Gastrocnemius medialis (tissue), 4 donors: ENCODE measurements around the gene NOVA2. TPM values are rescaled to one million over a fixed set of nuclear protein-coding genes. Genes with fewer than 3 reads are reported as not detected.

Experiments
- ATAC-seq, 2 donors: fragments of 150-250 bp; one replicate each; pipeline ENCODE4 v1.9.1; 2016
- DNase-seq, 2 donors: peaks; one replicate each; pipeline ENCODE4 v3.0.0-alpha.2; 2019
- H3K27ac ChIP-seq, 4 donors: fragments of 200-600 bp; sonication (generic); 1 replicate in 1 of 4; 2 replicates in 3 of 4; pipeline ENCODE4 v1.5.1; 2016 to 2018; ENCODE audit warnings: mild to moderate bottlenecking in 2 of 4, moderate library complexity in 1 of 4
- H3K27me3 ChIP-seq, 3 donors: fragments of 200-600 bp; sonication (generic) in 2 of 3; 1 replicate in 1 of 3; 2 replicates in 2 of 3; pipeline versions ENCODE4 v1.5.1 to v1.6.0; 2016 to 2019; ENCODE audit warnings: mild to moderate bottlenecking in 1 of 3, moderate library complexity in 1 of 3
- H3K36me3 ChIP-seq, 2 donors: fragments of 200-600 bp; sonication (generic) in 1 of 2; one replicate each; pipeline ENCODE4 v1.5.1; 2017 to 2018
- H3K4me1 ChIP-seq, 2 donors: fragments of 200-600 bp; sonication (generic) in 1 of 2; one replicate each; pipeline ENCODE4 v1.5.1; 2016 to 2017; ENCODE audit warnings: mild to moderate bottlenecking in 2 of 2
- H3K4me3 ChIP-seq, 4 donors: fragments of 200-600 bp; sonication (generic) in 3 of 4; 1 replicate in 1 of 4; 2 replicates in 3 of 4; pipeline ENCODE4 v1.5.1; 2016 to 2019; ENCODE audit warnings: mild to moderate bottlenecking in 2 of 4
- H3K9me3 ChIP-seq, 3 donors: fragments of 200-600 bp; sonication (generic) in 2 of 3; 1 replicate in 1 of 3; 2 replicates in 2 of 3; pipeline ENCODE4 v1.5.1; 2016 to 2019
- CTCF ChIP-seq, 5 experiments: fragments of 450-650 bp in 3 of 5; fragments of 200-600 bp in 2 of 5; sonication (generic) in 2 of 5; IDR thresholded peaks in 4 of 5; conservative IDR thresholded peaks in 1 of 5; 1 replicate in 4 of 5; 2 replicates in 1 of 5; pipeline ENCODE4 v1.5.1; 2016 to 2019; ENCODE audit warnings: antibody characterized with exemption in 5 of 5, mild to moderate bottlenecking in 3 of 5, moderate library complexity in 3 of 5
- POLR2A ChIP-seq, 2 donors: fragments of 450-650 bp; IDR thresholded peaks; one replicate each; pipeline ENCODE4 v1.6.1; 2017; ENCODE audit warnings: antibody characterized with exemption in 2 of 2, mild to moderate bottlenecking in 2 of 2, moderate library complexity in 2 of 2
- in situ Hi-C, 4 donors: fragments of 200-750 bp; cut with MboI; loops; one replicate each; pipeline versions ENCODE4 v1.15.0 to v1.8.0; 2017; ENCODE audit warnings: low sequenced_read_pairs in 4 of 4
- intact Hi-C: fragments of 100-400 bp; cut with DNase I; formaldehyde crosslinking; loops from one replicate; pipeline ENCODE4 v1.15.1; 2023; ENCODE audit warnings: low total_unique reads
- total RNA-seq, 4 donors: library from RNA; depleted of rRNA; stranded (reverse); fragments of >200 nt; gene quantifications; one replicate each; pipeline versions ENCODE4 v1.1.0 to v1.2.3, GENCODE V29; 2016

NOVA2 gene
- total RNA-seq, 4 donors from 2014 or later = 0.44 to 1.1 (median 0.49) TPM

- H3K4me3 ChIP-seq = no peak overlapping the region
- ATAC-seq = no peak
- intact Hi-C loops (no loop called here), in situ Hi-C loops (no loop called here)
- TF ChIP-seq CTCF (IDR thresholded peaks at IDR 0.05 in 4 of 5, conservative IDR thresholded peaks at IDR 0.05 in 1 of 5) = no peak
- TF ChIP-seq POLR2A (IDR thresholded peaks at IDR 0.05) = no peak
- DNase-seq = peak in 1 of 2 donors; percentile 40
- peaks cover 0 to 6% of the 10 kb centered on the region in 2 donors for H3K4me1 ChIP-seq
- H3K36me3 ChIP-seq = no peaks in the 10 kb centered on the region
- H3K27me3 ChIP-seq = peaks cover 0 to 4% (median 0%) of the 10 kb centered on the region in 3 donors
- H3K27ac ChIP-seq = no peak overlapping the region
- no peaks in the 10 kb centered on the region for H3K9me3 ChIP-seq
Measured at GRCh38 chr19:45990113-45990728, 16.6 kb upstream of the NOVA2 start.

- H3K36me3 ChIP-seq = no peaks in the 10 kb centered on the region
- H3K4me1 ChIP-seq = no peaks in the 10 kb centered on the region
- H3K27me3 ChIP-seq = peaks cover 0 to 9% (median 9%) of the 10 kb centered on the region in 3 donors
- intact Hi-C loops (no loop called here), in situ Hi-C loops (no loop called here)
- no peaks in the 10 kb centered on the region for H3K9me3 ChIP-seq
- DNase-seq (no peak), ATAC-seq (no peak)
- no peak overlapping the region for H3K4me3 ChIP-seq
- H3K27ac ChIP-seq = no peak overlapping the region
- no peak for TF ChIP-seq CTCF (IDR thresholded peaks at IDR 0.05 in 4 of 5, conservative IDR thresholded peaks at IDR 0.05 in 1 of 5)
- TF ChIP-seq POLR2A (IDR thresholded peaks at IDR 0.05) = no peak
Measured at GRCh38 chr19:45985321-45985720, 11.7 kb upstream of the NOVA2 start.

- H3K27me3 ChIP-seq = peaks cover 0 to 12% (median 5%) of the 10 kb centered on the region in 3 donors
- H3K4me3 ChIP-seq = no peak overlapping the region
- no peaks in the 10 kb centered on the region for H3K9me3 ChIP-seq
- no peak for DNase-seq
- intact Hi-C loops = no loop called here
- no peak for ATAC-seq
- H3K27ac ChIP-seq = no peak overlapping the region
- no peaks in the 10 kb centered on the region for H3K36me3 ChIP-seq
- H3K4me1 ChIP-seq = no peaks in the 10 kb centered on the region
- in situ Hi-C loops = no loop called here
- TF ChIP-seq POLR2A (IDR thresholded peaks at IDR 0.05) (no peak), CTCF (IDR thresholded peaks at IDR 0.05 in 4 of 5, conservative IDR thresholded peaks at IDR 0.05 in 1 of 5) (no peak)
Measured at GRCh38 chr19:45981350-45981749, 7.7 kb upstream of the NOVA2 start.

- no peak for TF ChIP-seq POLR2A (IDR thresholded peaks at IDR 0.05)
- TF ChIP-seq CTCF (IDR thresholded peaks at IDR 0.05 in 4 of 5, conservative IDR thresholded peaks at IDR 0.05 in 1 of 5) = no peak
- in situ Hi-C loops = no loop called here
- no peak for DNase-seq
Measured at GRCh38 chr19:45978156-45978555, 4.5 kb upstream of the NOVA2 start.

GRCh38 chr19:45976178-45976577 is 2.5 kb upstream of the NOVA2 start:
- no peak overlapping the region for H3K4me3 ChIP-seq
- H3K36me3 ChIP-seq = no peaks in the 10 kb centered on the region
- in situ Hi-C loops (no loop called here), intact Hi-C loops (no loop called here)
- no peak for DNase-seq
- H3K27ac ChIP-seq = no peak overlapping the region
- no peak for TF ChIP-seq POLR2A (IDR thresholded peaks at IDR 0.05)
- TF ChIP-seq CTCF (IDR thresholded peaks at IDR 0.05 in 4 of 5, conservative IDR thresholded peaks at IDR 0.05 in 1 of 5) = no peak
- peaks cover 40 to 43% (median 42%) of the 10 kb centered on the region in 3 donors for H3K27me3 ChIP-seq
- no peaks in the 10 kb centered on the region for H3K9me3 ChIP-seq
- ATAC-seq = no peak
- H3K4me1 ChIP-seq = no peaks in the 10 kb centered on the region

More at GRCh38 chr19:45978156-45978555, 4.5 kb upstream of the NOVA2 start:
- Histone ChIP-seq H3K9me3 (no peaks in the 10 kb centered on the region), H3K27me3 (peaks cover 23 to 27% (median 26%) of the 10 kb centered on the region in 3 donors), H3K36me3 (no peaks in the 10 kb centered on the region), H3K4me3 (no peak overlapping the region), H3K4me1 (no peaks in the 10 kb centered on the region), H3K27ac (no peak overlapping the region)
- intact Hi-C loops = no loop called here
- no peak for ATAC-seq
